Muscle of arm (tissue), 12 donors: Measurements from ENCODE around the gene GLRA1. TPM values are rescaled to one million over a fixed set of nuclear protein-coding genes. Genes with fewer than 3 reads are reported as not detected.

ENCODE experiments used
- DNase-seq: peaks from one replicate; pipeline ENCODE4 v3.0.0-alpha.2; 2013
- polyA plus RNA-seq, 12 donors: library from polyadenylated mRNA; unstranded; fragments of 120-200 nt; gene quantifications; one replicate each; pipeline ENCODE4 v1.2.1, GENCODE V29; 2013; ENCODE audit not compliant: insufficient read length in 12 of 12

GLRA1 gene
- polyA plus RNA-seq, 12 donors = 0.07 to 0.09 TPM; not detected in 10

GRCh38 chr5:151773951-151774350 lies 150.7 kb downstream of the GLRA1 start:
- DNase-seq = no peak

DNA sequence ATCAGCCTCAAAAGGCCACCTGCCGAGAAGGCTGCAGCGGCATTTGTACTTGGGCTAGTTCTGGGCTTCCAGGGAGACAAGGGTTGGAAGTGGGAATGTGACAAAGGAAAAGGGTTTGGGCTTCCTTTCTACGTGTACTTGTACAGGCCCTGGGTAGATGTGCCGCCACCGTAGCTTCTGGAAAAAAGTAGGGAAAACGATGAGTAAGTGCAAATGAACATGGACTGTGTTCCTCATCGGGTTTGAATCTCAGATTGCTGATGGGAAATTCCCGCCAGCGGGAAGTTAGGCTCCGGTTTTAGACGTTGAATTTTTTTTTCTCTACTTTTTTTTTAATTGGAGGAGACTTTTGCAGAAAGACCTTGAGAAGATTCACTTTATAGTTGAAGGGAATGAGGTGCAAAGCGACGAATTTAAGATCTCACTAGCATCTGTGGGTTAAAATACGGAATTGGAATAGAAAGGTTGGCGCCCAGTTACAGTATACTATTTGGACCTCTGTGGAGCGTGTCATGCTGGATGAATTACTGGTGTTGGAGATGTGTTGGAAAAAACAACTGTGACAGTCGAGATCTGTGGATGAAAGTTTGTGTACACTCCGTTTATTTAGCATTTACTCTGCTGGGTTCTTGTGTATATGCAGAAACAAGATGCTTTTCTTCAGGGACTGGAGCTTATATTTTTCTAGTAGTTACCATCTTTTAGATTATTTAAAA lies 151.6 kb downstream of the GLRA1 start:
- no peak for DNase-seq

Other genes starting within 250 kb of the GLRA1 start
- gene SPARC, start 237.9 kb downstream of the GLRA1 start, polyA plus RNA-seq = 1,000 to 10,000 TPM; 3,389 to 6,972 (median 4,467) TPM
- gene ATOX1, start 166.2 kb downstream of the GLRA1 start, polyA plus RNA-seq = 10 to 100 TPM in 11 of 12 donors, not detected in 1; 39.1 to 85.9 (median 48.4) TPM
- gene G3BP1, start 152.9 kb downstream of the GLRA1 start, polyA plus RNA-seq = 100 to 1,000 TPM in 10 of 12 donors, 10 to 100 TPM in 1, not detected in 1; 97.6 to 124 (median 110) TPM